Stimulated activated CD4-positive, alpha-beta T cell treated with anti-CD3 and anti-CD28 coated beads, Interleukin-15, amount 100 ng/mL, for 24 hours (primary cell): ENCODE results near the gene LDB2.
"Not testable (repeated sequence)": the region's sequence is repeated elsewhere in the genome, so short reads cannot be mapped to it uniquely, and the experiment has no call there.

Experiments used
- DNase-seq: peaks from one replicate; pipeline ENCODE4 v3.0.0-alpha.2; 2020

LDB2 gene

GRCh38 chr4:16636912-16637630 is 261.4 kb downstream of the LDB2 start:
- DNase-seq, result no peak

- DNase-seq, result no peak
Observed at GRCh38 chr4:16636304-16636703, 262.1 kb downstream of the LDB2 start.

GRCh38 chr4:16629274-16629673 is 269.2 kb downstream of the LDB2 start:
- DNase-seq, result not testable (repeated sequence)

GRCh38 chr4:16628835-16629234 is 269.6 kb downstream of the LDB2 start:
- DNase-seq, result not testable (repeated sequence)

- DNase-seq, result no peak
Observed at GRCh38 chr4:16627999-16628398, 270.4 kb downstream of the LDB2 start.

GRCh38 chr4:16626945-16627344 is 271.5 kb downstream of the LDB2 start:
- no peak for DNase-seq

- no peak for DNase-seq
Observed at GRCh38 chr4:16622826-16623225, 275.6 kb downstream of the LDB2 start.

GRCh38 chr4:16617435-16617834 is 281.0 kb downstream of the LDB2 start:
- no peak for DNase-seq

- no peak for DNase-seq
Observed at GRCh38 chr4:16617011-16617410, 281.4 kb downstream of the LDB2 start.

- no peak for DNase-seq
Observed at GRCh38 chr4:16609170-16609758, 289.2 kb downstream of the LDB2 start.

GRCh38 chr4:16608611-16609125 is 289.8 kb downstream of the LDB2 start:
- DNase-seq, result no peak

- no peak for DNase-seq
Observed at GRCh38 chr4:16608123-16608522, 290.3 kb downstream of the LDB2 start.

GRCh38 chr4:16607241-16608066 is 291.0 kb downstream of the LDB2 start:
- DNase-seq, result no peak

GRCh38 chr4:16606691-16607090 is 291.8 kb downstream of the LDB2 start:
- DNase-seq, result no peak

GRCh38 chr4:16603178-16603577 is 295.3 kb downstream of the LDB2 start:
- DNase-seq, result no peak

GRCh38 chr4:16598597-16599206 is 299.7 kb downstream of the LDB2 start:
- no peak for DNase-seq

GRCh38 chr4:16597845-16598596 is 300.4 kb downstream of the LDB2 start:
- DNase-seq, result no peak

GRCh38 chr4:16597443-16597842 is 301.0 kb downstream of the LDB2 start:
- DNase-seq, result no peak

- DNase-seq, result no peak
Observed at GRCh38 chr4:16596267-16596666, 302.2 kb downstream of the LDB2 start.

GRCh38 chr4:16594128-16594527 is 304.3 kb downstream of the LDB2 start:
- no peak for DNase-seq

GRCh38 chr4:16593386-16593785 is 305.1 kb downstream of the LDB2 start:
- DNase-seq, result no peak

GRCh38 chr4:16591272-16591826 is 307.1 kb downstream of the LDB2 start:
- DNase-seq, result no peak
